ENCODE measurements around the gene SPEM3.
A peak's percentile ranks its signal among the peaks of the same experiment; 100 is the strongest.

The SPEM3 gene

GRCh38 chr17:7440113-7440833 is 11.6 kb downstream of the SPEM3 start:
- no peak for DNase-seq (ENCODE audit: extremely low read depth, low read depth)
- no peak for TF ChIP-seq CTCF (IDR thresholded peaks at IDR 0.05; ENCODE audit: low read depth, low read length, missing control alignments)
- peak overlapping the region; percentile 31 for H3K4me3 ChIP-seq (replicated peaks; ENCODE audit: low read depth, low read length)

GRCh38 chr17:7440834-7441195 is 12.2 kb downstream of the SPEM3 start:
- no peak for DNase-seq (ENCODE audit: extremely low read depth, low read depth)
- H3K4me3 ChIP-seq (replicated peaks; ENCODE audit: low read depth, low read length) = no peak overlapping the region; the same call in 1 of the 2 replicates
- no peak for TF ChIP-seq CTCF (IDR thresholded peaks at IDR 0.05; ENCODE audit: low read depth, low read length, missing control alignments)

- H3K4me3 ChIP-seq (replicated peaks; ENCODE audit: low read depth, low read length) = no peak overlapping the region
- no peak for TF ChIP-seq CTCF (IDR thresholded peaks at IDR 0.05; ENCODE audit: low read depth, low read length, missing control alignments)
- no peak for DNase-seq (ENCODE audit: extremely low read depth, low read depth)
These were observed 12.6 kb downstream of the SPEM3 start for GRCh38 chr17:7441266-7441665.

- DNase-seq (ENCODE audit: extremely low read depth, low read depth) = no peak
- no peak for TF ChIP-seq CTCF (IDR thresholded peaks at IDR 0.05; ENCODE audit: low read depth, low read length, missing control alignments)
- no peak overlapping the region for H3K4me3 ChIP-seq (replicated peaks; ENCODE audit: low read depth, low read length)
These were observed 13.5 kb downstream of the SPEM3 start for GRCh38 chr17:7442142-7442541.

- no peak for DNase-seq (ENCODE audit: extremely low read depth, low read depth)
- TF ChIP-seq CTCF (IDR thresholded peaks at IDR 0.05; ENCODE audit: low read depth, low read length, missing control alignments) = no peak
- no peak overlapping the region for H3K4me3 ChIP-seq (replicated peaks; ENCODE audit: low read depth, low read length)
These were observed 15.1 kb downstream of the SPEM3 start for GRCh38 chr17:7443499-7444485.

GRCh38 chr17:7444682-7445618 is 16.3 kb downstream of the SPEM3 start, which contains the start of gene CHRNB1:
Gene CHRNB1, plus strand, starts transcription at chr17:7445061. Its CDS starts 67 bp downstream, at chr17:7445128.
- peak within 1 kb of the TSS; percentile 21; the same call in 1 of the 2 replicates for H3K4me3 ChIP-seq (replicated peaks; ENCODE audit: low read depth, low read length)
- no peak for TF ChIP-seq CTCF (IDR thresholded peaks at IDR 0.05; ENCODE audit: low read depth, low read length, missing control alignments)
- no peak for DNase-seq (ENCODE audit: extremely low read depth, low read depth)

All from HFF-Myc (cell line).